OCI-LY7 (cell line): ENCODE data around the gene HOXB3. TPM values are rescaled to one million over a fixed set of nuclear protein-coding genes. Genes with fewer than 3 reads are reported as not detected.

ENCODE experiments used
- BruUV-seq: library from RNA; stranded (reverse); fragments of 400-500 nt; replicated peaks from 2 replicates; lab custom pipeline; 2021; lab: Mats Ljungman, UMichigan
- CTCF ChIA-PET: fragments of 300-600 bp; sonication (Branson Sonifier 250); formaldehyde crosslinking; loops from one replicate; lab custom pipeline; 2022; ENCODE audit warnings: antibody characterized with exemption; ENCODE audit not compliant: unreplicated experiment; lab: Charles Lee
- POLR2A ChIA-PET: fragments of 300-600 bp; sonication (Branson Sonifier 250); formaldehyde crosslinking; loops from one replicate; lab custom pipeline; 2022; ENCODE audit warnings: antibody characterized with exemption; lab: Charles Lee
- DNase-seq: peaks from one replicate; pipeline ENCODE4 v3.0.0-alpha.2; 2015; ENCODE audit warnings: low spot score
- H2AFZ ChIP-seq: fragments of 200-600 bp; sonication (generic), shearing (Covaris generic); 2 replicates; pipeline ENCODE4 v1.6.1; 2014; ENCODE audit warnings: mild to moderate bottlenecking, antibody characterized with exemption, low read length, moderate library complexity
- H3K27ac ChIP-seq: fragments of 200-600 bp; sonication (generic); 2 replicates; pipeline ENCODE4 v1.5.1; 2014; ENCODE audit warnings: mixed run types, low read depth, mild to moderate bottlenecking, moderate library complexity, low read length, inconsistent platforms; ENCODE audit not compliant: poor library complexity, severe bottlenecking
- H3K36me3 ChIP-seq: fragments of 200-600 bp; sonication (generic); 2 replicates; pipeline ENCODE4 v1.6.1; 2014; ENCODE audit warnings: mild to moderate bottlenecking, antibody characterized with exemption, low read length, moderate library complexity, mixed read lengths; ENCODE audit not compliant: insufficient read depth
- H3K4me1 ChIP-seq: fragments of 200-600 bp; sonication (generic); 2 replicates; pipeline ENCODE4 v1.5.1; 2014; ENCODE audit warnings: mild to moderate bottlenecking, low read length; ENCODE audit not compliant: insufficient read depth, poor library complexity, severe bottlenecking
- H3K4me2 ChIP-seq: fragments of 200-600 bp; sonication (generic); 2 replicates; pipeline ENCODE4 v1.6.1; 2014; ENCODE audit warnings: mild to moderate bottlenecking, low read length
- H3K4me3 ChIP-seq: fragments of 200-600 bp; sonication (generic); 2 replicates; pipeline ENCODE4 v1.5.1; 2014; ENCODE audit warnings: mild to moderate bottlenecking, low read depth, low read length; ENCODE audit not compliant: poor library complexity, severe bottlenecking
- H3K79me2 ChIP-seq: fragments of 200-600 bp; sonication (generic); 2 replicates; pipeline ENCODE4 v1.6.1; 2016; ENCODE audit warnings: low read depth, mild to moderate bottlenecking, low read length, moderate library complexity, mixed read lengths; ENCODE audit not compliant: insufficient read depth
- H3K9me2 ChIP-seq: fragments of 200-600 bp; sonication (generic); 2 replicates; pipeline ENCODE4 v1.6.1; 2016; ENCODE audit warnings: mild to moderate bottlenecking, low read length, mixed read lengths; ENCODE audit not compliant: insufficient read depth
- H3K9me3 ChIP-seq: fragments of 200-600 bp; sonication (generic); 2 replicates; pipeline ENCODE4 v1.6.1; 2014; ENCODE audit warnings: mild to moderate bottlenecking, mixed run types, low read length, mixed read lengths
- H4K20me1 ChIP-seq: fragments of 200-600 bp; sonication (generic); 2 replicates; pipeline ENCODE4 v1.6.1; 2014; ENCODE audit warnings: mild to moderate bottlenecking, antibody characterized with exemption, low read length, moderate library complexity, mixed read lengths; ENCODE audit not compliant: insufficient read depth
- CTCF ChIP-seq: fragments of 200-600 bp; sonication (generic); conservative IDR thresholded peaks from 2 replicates; pipeline ENCODE4 v1.5.1; 2014; ENCODE audit warnings: mild to moderate bottlenecking, antibody characterized with exemption, low read length, moderate library complexity, mixed read lengths
- EZH2phosphoT487 ChIP-seq: fragments of 200-600 bp; sonication (generic); IDR thresholded peaks from 2 replicates; pipeline ENCODE4 v1.6.1; 2018; ENCODE audit warnings: low read depth, borderline replicate concordance, mild to moderate bottlenecking, mixed run types, antibody characterized with exemption, low read length, moderate library complexity, mixed read lengths
- intact Hi-C: fragments of 100-400 bp; cut with micrococcal nuclease; formaldehyde crosslinking; loops from one replicate; pipeline ENCODE4 v1.10.0; 2022; ENCODE audit not compliant: unreplicated experiment
- total RNA-seq, 2 experiments: library from RNA; depleted of rRNA in 1 of 2; stranded (reverse); fragments of >200 nt in 1 of 2; shearing (Covaris generic) in 1 of 2; gene quantifications; 2 replicates each; pipeline ENCODE4 v1.2.3, GENCODE V29; 2014 to 2022

HOXB3 gene
- total RNA-seq, 2 experiments from 2014 or later, result 7.7 to 13.0 TPM

GRCh38 chr17:48637323-48638260 is 47.6 kb upstream of the HOXB3 start:
- H3K79me2 ChIP-seq, result no peaks in the 10 kb centered on the region
- H3K4me3 ChIP-seq, result no peak overlapping the region
- H3K36me3 ChIP-seq, result no peaks in the 10 kb centered on the region
- no TSS peak for BruUV-seq
- no peak overlapping the region for H3K27ac ChIP-seq
- H3K9me3 ChIP-seq, result no peaks in the 10 kb centered on the region
- ChIA-PET POLR2A (no interaction called here), CTCF (interaction anchor here (1.0 kb wide), 1 partner anchor 14 kb away, joined by 3 read pairs; no protein-coding TSS in a partner anchor)
- H2AFZ ChIP-seq, result no peak overlapping the region
- no peak overlapping the region for H3K4me2 ChIP-seq
- no peak for TF ChIP-seq CTCF
- TF ChIP-seq EZH2phosphoT487, result no peak
- no peak for DNase-seq
- no peaks in the 10 kb centered on the region for H4K20me1 ChIP-seq
- no peaks in the 10 kb centered on the region for H3K9me2 ChIP-seq
- intact Hi-C loops, result no loop called here
- no peaks in the 10 kb centered on the region for H3K4me1 ChIP-seq

- ChIA-PET CTCF (interaction anchor here (0.6 to 1.0 kb wide), 2 partner anchors 13 to 31 kb away, joined by 3 read pairs; partner anchors contain the start of gene HOXB6), POLR2A (interaction anchor here (0.6 kb wide), 2 partner anchors 357 to 1661 kb away, joined by 3 read pairs; no protein-coding TSS in a partner anchor)
- Histone ChIP-seq H3K27ac (no peak overlapping the region), H2AFZ (no peak overlapping the region), H3K4me2 (no peak overlapping the region), H3K4me3 (no peak overlapping the region), H3K79me2 (no peaks in the 10 kb centered on the region), H3K4me1 (no peaks in the 10 kb centered on the region), H3K36me3 (no peaks in the 10 kb centered on the region), H4K20me1 (no peaks in the 10 kb centered on the region), H3K9me3 (no peaks in the 10 kb centered on the region), H3K9me2 (no peaks in the 10 kb centered on the region)
- peak; percentile 80 for DNase-seq
- TF ChIP-seq EZH2phosphoT487 (no peak), CTCF (peak; percentile 82)
- intact Hi-C loops, result no loop called here
- no TSS peak for BruUV-seq
Observed at GRCh38 chr17:48636177-48637018, 46.4 kb upstream of the HOXB3 start.
